HepG2 (cell line): Measurements from ENCODE around the gene CASKIN1. TPM values are rescaled to one million over a fixed set of nuclear protein-coding genes. Genes with fewer than 3 reads are reported as not detected.
A peak's percentile ranks its signal among the peaks of the same experiment; 100 is the strongest.

Experiments used
- BCL6 ChIP-seq: IDR thresholded peaks from 2 replicates; pipeline ENCODE4 v1.6.1; 2016; ENCODE audit warnings: missing genetic modification reagents, missing compliant biosample characterization
- CREB1 ChIP-seq, 2 experiments: fragments of 450-650 bp in 1 of 2; IDR thresholded peaks; 2 replicates each; pipeline ENCODE4 v1.6.1; 2016 to 2017; ENCODE audit warnings: control low read depth in 1 of 2, mild to moderate bottlenecking in 1 of 2, missing compliant biosample characterization in 1 of 2, missing genetic modification characterization in 1 of 2
- ETV6 ChIP-seq: sonication (generic); formaldehyde crosslinking; conservative IDR thresholded peaks from 2 replicates; pipeline ENCODE4 v1.4.0; 2020; ENCODE audit warnings: missing genetic modification reagents
- RBAK ChIP-seq: sonication (generic); formaldehyde crosslinking; IDR thresholded peaks from 2 replicates; pipeline ENCODE4 v1.5.1; 2020; ENCODE audit warnings: mild to moderate bottlenecking, missing genetic modification reagents
- SOX5 ChIP-seq: IDR thresholded peaks from 2 replicates; pipeline ENCODE4 v1.6.1; 2016; ENCODE audit warnings: borderline replicate concordance
- SP1 ChIP-seq, 2 experiments: fragments of 450-650 bp in 1 of 2; sonication (generic) in 1 of 2; formaldehyde crosslinking in 1 of 2; IDR thresholded peaks; 2 replicates each; pipeline versions ENCODE4 v1.4.0 to v1.6.1; 2016 to 2020; ENCODE audit warnings: missing genetic modification reagents in 1 of 2
- SRSF9 ChIP-seq: fragments of 200-400 bp; formaldehyde crosslinking; IDR thresholded peaks from 2 replicates; pipeline ENCODE4 v1.6.1; 2018; ENCODE audit warnings: borderline replicate concordance, mild to moderate bottlenecking, low read depth, low read length; ENCODE audit not compliant: insufficient read depth, poor library complexity, severe bottlenecking
- XBP1 ChIP-seq: sonication (generic); formaldehyde crosslinking; IDR thresholded peaks from 2 replicates; pipeline ENCODE4 v1.5.0; 2020; ENCODE audit warnings: missing genetic modification reagents
- ZKSCAN1 ChIP-seq: fragments of 150-350 bp; IDR thresholded peaks from 2 replicates; pipeline ENCODE4 v1.6.1; 2014; ENCODE audit warnings: low read length
- ZNF335 ChIP-seq: sonication (generic); formaldehyde crosslinking; IDR thresholded peaks from 2 replicates; pipeline ENCODE4 v1.4.0; 2020; ENCODE audit warnings: missing genetic modification reagents
- ZNF569 ChIP-seq: sonication (generic); formaldehyde crosslinking; IDR thresholded peaks from 2 replicates; pipeline ENCODE4 v1.5.0; 2020; ENCODE audit warnings: mild to moderate bottlenecking, missing genetic modification reagents, moderate library complexity, borderline replicate concordance
- ZNF644 ChIP-seq: IDR thresholded peaks from 2 replicates; pipeline ENCODE4 v1.6.1; 2016; ENCODE audit warnings: low read depth
- polyA plus RNA-seq, 8 experiments: library from polyadenylated mRNA; depleted of rRNA in 3 of 8; stranded (reverse) in 7 of 8; unstranded in 1 of 8; fragments of >200 nt; fragmentation: Illumina TruSeq in 4 of 8; extraction: Trizol in 4 of 8; gene quantifications; 2 replicates each; pipeline versions ENCODE4 v1.2.1 to v1.2.3, GENCODE V29; 2011 to 2016; ENCODE audit warnings: low read depth in 4 of 8, missing spikeins in 1 of 8, mixed read lengths in 1 of 8; ENCODE audit not compliant: insufficient read depth in 1 of 8
- total RNA-seq, 5 experiments: library from RNA; depleted of rRNA; stranded (reverse); fragments of >200 nt; fragmentation: Illumina TruSeq; extraction: Trizol; gene quantifications; 2 replicates each; pipeline ENCODE4 v1.2.3, GENCODE V29; 2016; ENCODE audit warnings: low read depth in 1 of 5
- TF ChIP-seq, protein P1 (sequence below): sonication (generic); formaldehyde crosslinking; IDR thresholded peaks from one replicate; pipeline ENCODE4 v1.5.1; 2020; ENCODE audit warnings: mild to moderate bottlenecking, missing genetic modification reagents; ENCODE audit errors: not compliant biosample characterization
- TF ChIP-seq, protein P2 (sequence below): sonication (generic); formaldehyde crosslinking; IDR thresholded peaks from 2 replicates; pipeline ENCODE4 v1.4.0; 2020; ENCODE audit warnings: missing genetic modification reagents, borderline replicate concordance
- TF ChIP-seq, protein P3 (sequence below): sonication (generic); formaldehyde crosslinking; IDR thresholded peaks from 2 replicates; pipeline ENCODE4 v1.5.0; 2020; ENCODE audit warnings: mild to moderate bottlenecking, missing genetic modification reagents

CASKIN1 gene
- total and polyA plus RNA-seq, 2 of the 13 experiments (the other 11 are each of a cell fraction or from before 2014, with no cell fraction given): 1.2 to 2.2 TPM

DNA sequence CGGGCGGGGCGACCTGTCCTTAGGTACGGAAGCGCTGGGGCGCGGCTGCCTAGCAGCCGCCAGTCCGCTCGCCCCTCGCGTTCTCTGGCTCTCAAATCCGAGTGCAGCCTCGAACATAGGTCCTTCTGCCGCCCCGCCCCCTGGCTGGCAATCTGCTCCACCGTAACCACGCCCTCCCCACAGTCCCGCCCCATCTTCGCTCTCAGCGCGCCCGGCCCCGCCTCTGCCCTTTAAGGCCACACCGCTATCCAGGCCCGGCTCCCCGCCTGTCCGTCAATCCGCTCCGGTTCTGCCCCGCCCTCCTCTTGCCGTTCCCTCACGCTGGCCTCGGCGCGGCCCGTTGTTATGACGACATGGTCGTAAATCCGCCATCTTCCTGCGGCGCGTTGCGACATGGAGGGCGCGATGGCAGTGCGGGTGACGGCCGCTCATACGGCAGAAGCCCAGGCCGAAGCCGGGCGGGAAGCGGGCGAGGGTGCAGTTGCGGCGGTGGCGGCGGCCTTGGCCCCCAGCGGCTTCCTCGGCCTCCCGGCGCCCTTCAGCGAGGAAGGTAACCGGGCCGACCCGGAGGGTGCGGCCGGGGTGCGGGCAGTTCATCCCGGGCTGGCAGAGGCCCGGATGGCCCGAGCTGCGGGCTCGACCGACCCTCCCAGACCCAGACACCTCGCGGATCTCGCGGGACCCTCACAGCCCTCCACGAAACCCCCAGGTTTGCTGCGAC, 27.0 kb upstream of the CASKIN1 start, which contains the start of gene E4F1 (continued):
- TF ChIP-seq, protein P1, sequence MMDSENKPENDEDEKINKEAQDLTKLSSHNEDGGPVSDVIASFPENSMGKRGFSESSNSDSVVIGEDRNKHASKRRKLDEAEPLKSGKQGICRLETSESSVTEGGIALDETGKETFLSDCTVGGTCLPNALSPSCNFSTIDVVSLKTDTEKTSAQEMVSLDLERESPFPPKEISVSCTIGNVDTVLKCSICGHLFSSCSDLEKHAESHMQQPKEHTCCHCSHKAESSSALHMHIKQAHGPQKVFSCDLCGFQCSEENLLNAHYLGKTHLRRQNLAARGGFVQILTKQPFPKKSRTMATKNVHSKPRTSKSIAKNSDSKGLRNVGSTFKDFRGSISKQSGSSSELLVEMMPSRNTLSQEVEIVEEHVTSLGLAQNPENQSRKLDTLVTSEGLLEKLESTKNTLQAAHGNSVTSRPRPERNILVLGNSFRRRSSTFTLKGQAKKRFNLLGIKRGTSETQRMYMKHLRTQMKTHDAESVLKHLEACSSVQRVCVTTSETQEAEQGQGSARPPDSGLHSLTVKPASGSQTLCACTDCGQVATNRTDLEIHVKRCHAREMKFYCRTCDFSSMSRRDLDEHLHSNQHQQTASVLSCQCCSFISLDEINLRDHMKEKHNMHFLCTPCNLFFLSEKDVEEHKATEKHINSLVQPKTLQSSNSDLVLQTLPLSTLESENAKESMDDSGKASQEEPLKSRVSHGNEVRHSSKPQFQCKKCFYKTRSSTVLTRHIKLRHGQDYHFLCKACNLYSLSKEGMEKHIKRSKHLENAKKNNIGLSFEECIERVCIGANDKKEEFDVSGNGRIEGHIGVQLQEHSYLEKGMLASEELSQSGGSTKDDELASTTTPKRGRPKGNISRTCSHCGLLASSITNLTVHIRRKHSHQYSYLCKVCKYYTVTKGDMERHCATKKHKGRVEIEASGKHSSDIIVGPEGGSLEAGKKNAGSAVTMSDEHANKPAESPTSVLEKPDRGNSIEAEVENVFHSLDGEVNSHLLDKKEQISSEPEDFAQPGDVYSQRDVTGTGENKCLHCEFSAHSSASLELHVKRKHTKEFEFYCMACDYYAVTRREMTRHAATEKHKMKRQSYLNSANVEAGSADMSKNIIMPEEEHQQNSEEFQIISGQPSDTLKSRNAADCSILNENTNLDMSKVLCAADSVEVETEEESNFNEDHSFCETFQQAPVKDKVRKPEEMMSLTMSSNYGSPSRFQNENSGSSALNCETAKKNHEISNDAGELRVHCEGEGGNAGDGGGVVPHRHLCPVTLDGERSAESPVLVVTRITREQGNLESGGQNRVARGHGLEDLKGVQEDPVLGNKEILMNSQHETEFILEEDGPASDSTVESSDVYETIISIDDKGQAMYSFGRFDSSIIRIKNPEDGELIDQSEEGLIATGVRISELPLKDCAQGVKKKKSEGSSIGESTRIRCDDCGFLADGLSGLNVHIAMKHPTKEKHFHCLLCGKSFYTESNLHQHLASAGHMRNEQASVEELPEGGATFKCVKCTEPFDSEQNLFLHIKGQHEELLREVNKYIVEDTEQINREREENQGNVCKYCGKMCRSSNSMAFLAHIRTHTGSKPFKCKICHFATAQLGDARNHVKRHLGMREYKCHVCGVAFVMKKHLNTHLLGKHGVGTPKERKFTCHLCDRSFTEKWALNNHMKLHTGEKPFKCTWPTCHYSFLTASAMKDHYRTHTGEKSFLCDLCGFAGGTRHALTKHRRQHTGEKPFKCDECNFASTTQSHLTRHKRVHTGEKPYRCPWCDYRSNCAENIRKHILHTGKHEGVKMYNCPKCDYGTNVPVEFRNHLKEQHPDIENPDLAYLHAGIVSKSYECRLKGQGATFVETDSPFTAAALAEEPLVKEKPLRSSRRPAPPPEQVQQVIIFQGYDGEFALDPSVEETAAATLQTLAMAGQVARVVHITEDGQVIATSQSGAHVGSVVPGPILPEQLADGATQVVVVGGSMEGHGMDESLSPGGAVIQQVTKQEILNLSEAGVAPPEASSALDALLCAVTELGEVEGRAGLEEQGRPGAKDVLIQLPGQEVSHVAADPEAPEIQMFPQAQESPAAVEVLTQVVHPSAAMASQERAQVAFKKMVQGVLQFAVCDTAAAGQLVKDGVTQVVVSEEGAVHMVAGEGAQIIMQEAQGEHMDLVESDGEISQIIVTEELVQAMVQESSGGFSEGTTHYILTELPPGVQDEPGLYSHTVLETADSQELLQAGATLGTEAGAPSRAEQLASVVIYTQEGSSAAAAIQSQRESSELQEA (CRISPR knock-in tag): peak; percentile 66
- 0 out of 2 replicates have a peak, but pooled peaks have one; percentile 38 for TF ChIP-seq ETV6
- TF ChIP-seq, protein P2, sequence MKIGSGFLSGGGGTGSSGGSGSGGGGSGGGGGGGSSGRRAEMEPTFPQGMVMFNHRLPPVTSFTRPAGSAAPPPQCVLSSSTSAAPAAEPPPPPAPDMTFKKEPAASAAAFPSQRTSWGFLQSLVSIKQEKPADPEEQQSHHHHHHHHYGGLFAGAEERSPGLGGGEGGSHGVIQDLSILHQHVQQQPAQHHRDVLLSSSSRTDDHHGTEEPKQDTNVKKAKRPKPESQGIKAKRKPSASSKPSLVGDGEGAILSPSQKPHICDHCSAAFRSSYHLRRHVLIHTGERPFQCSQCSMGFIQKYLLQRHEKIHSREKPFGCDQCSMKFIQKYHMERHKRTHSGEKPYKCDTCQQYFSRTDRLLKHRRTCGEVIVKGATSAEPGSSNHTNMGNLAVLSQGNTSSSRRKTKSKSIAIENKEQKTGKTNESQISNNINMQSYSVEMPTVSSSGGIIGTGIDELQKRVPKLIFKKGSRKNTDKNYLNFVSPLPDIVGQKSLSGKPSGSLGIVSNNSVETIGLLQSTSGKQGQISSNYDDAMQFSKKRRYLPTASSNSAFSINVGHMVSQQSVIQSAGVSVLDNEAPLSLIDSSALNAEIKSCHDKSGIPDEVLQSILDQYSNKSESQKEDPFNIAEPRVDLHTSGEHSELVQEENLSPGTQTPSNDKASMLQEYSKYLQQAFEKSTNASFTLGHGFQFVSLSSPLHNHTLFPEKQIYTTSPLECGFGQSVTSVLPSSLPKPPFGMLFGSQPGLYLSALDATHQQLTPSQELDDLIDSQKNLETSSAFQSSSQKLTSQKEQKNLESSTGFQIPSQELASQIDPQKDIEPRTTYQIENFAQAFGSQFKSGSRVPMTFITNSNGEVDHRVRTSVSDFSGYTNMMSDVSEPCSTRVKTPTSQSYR: no peak
- peak; percentile 92; the same call in 1 of the 2 replicates for TF ChIP-seq ZNF569 (CRISPR knock-in tag)
- peak; percentile 96 for TF ChIP-seq CREB1 (IDR thresholded peaks at IDR 0.05)
- TF ChIP-seq CREB1 (CRISPR knock-in tag; IDR thresholded peaks at IDR 0.05): peak; percentile 90
- TF ChIP-seq XBP1 (CRISPR knock-in tag): no peak
- TF ChIP-seq RBAK (CRISPR knock-in tag): no peak; the same call in 1 of the 2 replicates
- TF ChIP-seq BCL6 (CRISPR knock-in tag): peak; percentile 38; the same call in 1 of the 2 replicates
- no peak for TF ChIP-seq SP1 (IDR thresholded peaks at IDR 0.05)
- TF ChIP-seq SP1 (CRISPR knock-in tag; IDR thresholded peaks at IDR 0.05): peak; percentile 56; the same call in 1 of the 2 replicates
- no peak for TF ChIP-seq SRSF9
- TF ChIP-seq, protein P3, sequence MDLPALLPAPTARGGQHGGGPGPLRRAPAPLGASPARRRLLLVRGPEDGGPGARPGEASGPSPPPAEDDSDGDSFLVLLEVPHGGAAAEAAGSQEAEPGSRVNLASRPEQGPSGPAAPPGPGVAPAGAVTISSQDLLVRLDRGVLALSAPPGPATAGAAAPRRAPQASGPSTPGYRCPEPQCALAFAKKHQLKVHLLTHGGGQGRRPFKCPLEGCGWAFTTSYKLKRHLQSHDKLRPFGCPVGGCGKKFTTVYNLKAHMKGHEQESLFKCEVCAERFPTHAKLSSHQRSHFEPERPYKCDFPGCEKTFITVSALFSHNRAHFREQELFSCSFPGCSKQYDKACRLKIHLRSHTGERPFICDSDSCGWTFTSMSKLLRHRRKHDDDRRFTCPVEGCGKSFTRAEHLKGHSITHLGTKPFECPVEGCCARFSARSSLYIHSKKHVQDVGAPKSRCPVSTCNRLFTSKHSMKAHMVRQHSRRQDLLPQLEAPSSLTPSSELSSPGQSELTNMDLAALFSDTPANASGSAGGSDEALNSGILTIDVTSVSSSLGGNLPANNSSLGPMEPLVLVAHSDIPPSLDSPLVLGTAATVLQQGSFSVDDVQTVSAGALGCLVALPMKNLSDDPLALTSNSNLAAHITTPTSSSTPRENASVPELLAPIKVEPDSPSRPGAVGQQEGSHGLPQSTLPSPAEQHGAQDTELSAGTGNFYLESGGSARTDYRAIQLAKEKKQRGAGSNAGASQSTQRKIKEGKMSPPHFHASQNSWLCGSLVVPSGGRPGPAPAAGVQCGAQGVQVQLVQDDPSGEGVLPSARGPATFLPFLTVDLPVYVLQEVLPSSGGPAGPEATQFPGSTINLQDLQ: no peak
- no peak for TF ChIP-seq ZNF335 (CRISPR knock-in tag)
- TF ChIP-seq SOX5 (CRISPR knock-in tag): no peak; the same call in 1 of the 2 replicates
- no peak for TF ChIP-seq ZKSCAN1
- 0 out of 2 replicates have a peak, but pooled peaks have one; percentile 8 for TF ChIP-seq ZNF644
